NCI-H69 (cell line): ENCODE data around the gene CREG2.
A peak's percentile ranks its signal among the peaks of the same experiment; 100 is the strongest.
"Not testable (repeated sequence)": the region's sequence is repeated elsewhere in the genome, so short reads cannot be mapped to it uniquely, and the experiment has no call there.

Experiments
- DNase-seq: peaks from one replicate; lab custom pipeline; 2025; lab: John Stamatoyannopoulos, UW

Gene CREG2

GRCh38 chr2:101342625-101343008 lies 44.7 kb downstream of the CREG2 start:
- DNase-seq, result no peak

- DNase-seq, result peak; percentile 50
Observed at GRCh38 chr2:101341901-101342624, 45.2 kb downstream of the CREG2 start.

- DNase-seq, result no peak
Observed at GRCh38 chr2:101341421-101341820, 45.9 kb downstream of the CREG2 start.

DNA sequence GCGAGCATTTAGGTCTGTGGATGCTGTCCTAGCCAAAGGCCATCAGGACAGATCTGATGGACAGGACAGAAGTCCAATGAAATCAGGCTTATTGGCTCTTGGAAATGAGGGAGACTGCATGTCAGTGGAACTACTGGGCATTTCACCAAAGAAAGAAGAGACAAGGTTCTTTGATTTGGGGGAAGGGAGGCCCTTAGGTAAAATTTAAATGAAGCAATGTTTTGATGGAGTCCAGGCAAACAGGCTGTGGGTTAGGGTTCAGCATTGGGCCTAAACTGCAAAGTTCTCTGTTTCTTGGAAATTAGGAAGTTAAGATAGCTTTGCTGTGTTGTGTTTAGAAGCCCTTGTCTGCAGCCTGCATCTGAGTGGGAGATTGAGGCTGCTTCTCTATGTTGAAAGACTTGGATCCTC lies 47.2 kb downstream of the CREG2 start:
- peak; percentile 0 for DNase-seq

GRCh38 chr2:101339266-101339880 lies 47.9 kb downstream of the CREG2 start:
- no peak for DNase-seq

DNA sequence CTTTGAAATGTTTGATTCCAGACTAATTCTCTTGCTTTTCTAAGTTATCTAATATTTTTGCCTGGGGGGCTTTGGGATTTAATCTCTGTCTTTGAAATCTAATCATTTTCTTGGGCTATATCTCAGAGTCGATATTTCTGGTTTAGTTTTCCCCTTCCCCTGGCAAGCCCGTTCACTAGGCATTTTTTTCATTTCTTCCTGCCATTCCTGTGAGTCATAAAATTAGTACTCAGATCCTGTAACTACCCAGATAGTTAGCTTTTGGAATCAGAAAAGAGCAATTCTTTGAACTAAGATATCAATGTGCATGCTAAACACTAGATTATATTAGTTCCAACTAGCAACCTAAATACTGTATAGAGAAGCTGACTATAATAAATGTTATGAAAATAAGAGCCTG lies 49.4 kb downstream of the CREG2 start:
- DNase-seq, result no peak

DNA sequence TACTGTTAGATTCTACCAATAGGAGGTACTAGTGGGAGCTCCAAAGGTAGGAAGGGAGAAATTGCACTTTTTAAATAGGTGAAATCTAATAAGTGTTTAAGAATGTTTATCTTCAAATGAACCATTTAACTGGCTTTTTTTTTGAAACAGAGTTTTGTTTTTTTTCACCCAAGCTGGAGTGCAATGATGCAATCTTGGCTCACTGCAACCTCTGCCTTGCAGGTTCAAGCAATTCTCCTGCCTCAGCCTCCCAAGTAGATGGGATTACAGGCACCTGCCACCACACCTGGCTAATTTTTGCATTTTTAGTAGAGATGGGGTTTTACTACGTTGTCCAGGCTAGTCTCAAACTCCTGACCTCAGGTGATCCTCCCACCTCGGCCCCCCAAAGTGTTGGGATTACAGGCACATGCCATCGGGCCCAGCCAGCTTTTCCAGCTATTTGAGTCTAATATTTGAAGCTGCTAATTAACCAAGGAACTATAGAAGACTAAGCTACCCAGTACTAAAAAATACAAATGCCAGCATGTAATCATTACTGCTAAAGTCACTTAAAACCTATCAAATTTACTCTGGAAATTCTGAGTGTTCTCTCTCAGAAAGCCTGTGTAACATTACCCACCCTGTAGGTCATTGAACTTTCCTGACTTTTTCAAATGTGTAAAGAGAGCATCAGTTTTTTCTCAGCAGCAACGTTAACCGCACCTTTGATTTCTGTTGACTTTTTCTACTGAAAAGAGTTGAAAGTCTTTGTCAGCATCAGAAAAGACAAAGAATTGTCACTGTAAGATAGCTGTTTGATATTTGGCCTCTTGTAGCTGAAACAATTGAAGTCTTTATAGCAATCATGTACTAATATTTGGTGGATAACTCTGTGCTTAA lies 54.2 kb downstream of the CREG2 start:
- no peak for DNase-seq

DNA sequence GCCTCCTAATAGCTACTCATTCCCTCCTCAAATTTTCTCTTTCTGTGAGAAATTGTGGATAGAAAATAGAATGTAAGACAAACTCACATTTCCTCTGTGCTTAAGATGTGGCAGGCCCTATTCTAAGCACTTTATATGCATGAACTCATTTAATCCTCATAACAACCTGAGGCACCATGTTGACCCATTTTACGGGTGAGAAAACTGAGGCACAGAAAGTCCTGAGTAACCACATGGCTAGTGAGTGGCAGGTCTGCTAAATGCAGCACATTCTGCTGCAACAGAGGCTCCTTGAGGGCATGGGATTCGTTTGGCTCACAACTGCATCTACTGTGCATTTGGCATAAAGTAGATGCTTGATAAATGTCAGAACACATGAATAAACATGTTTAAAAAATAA lies 56.1 kb downstream of the CREG2 start:
- no peak for DNase-seq

DNA sequence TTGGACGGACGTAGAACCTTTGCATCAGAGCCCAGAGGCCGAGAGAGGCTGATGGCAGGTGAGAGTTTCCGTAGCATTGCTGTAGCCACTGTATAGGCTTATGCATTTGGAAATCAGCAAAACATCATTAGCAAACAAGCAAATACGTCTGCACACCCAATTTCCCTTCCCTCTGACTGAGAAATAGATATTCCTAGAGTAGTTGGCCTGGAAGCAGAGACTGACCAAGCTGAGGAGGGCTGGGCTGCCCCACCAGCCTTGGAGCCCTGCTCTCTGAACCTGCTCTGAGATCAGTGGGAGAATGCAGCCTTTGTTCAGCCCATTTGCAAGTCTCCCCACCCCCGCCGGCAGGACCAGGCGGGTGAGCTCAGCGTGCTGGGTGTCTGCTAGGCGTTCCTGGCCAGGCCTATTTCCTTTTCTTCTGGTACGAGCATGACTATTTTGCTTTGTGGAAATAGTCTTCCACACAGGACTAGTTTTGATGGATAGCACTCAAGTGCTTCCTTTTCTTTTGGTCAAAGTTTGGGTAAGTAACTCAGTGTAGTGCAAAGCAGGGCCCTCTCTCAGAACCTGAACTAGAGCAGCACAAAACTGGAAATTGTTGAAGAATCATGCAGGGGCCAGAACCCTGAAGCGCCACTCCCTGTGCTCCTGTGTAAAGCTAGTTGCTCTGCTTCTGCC lies 56.9 kb downstream of the CREG2 start:
- no peak for DNase-seq

DNA sequence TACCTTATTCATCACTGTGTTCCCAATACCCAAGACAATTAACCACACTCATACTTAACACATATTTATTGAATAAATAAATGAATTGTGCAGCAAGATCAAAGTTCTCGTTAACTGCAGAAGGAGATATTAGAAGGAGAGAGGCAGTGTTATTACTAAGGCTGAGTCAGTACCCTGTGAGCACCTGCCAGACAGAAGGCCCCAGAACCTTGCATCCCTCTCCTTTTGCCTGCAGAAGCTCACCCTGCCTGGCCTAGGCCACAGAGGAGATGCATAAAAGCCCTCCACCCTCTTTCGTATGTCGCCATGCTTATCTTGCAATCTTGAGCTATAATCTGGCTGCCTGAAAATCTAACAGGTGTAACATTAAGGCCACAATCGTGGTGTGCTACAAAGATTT lies 58.3 kb downstream of the CREG2 start:
- DNase-seq, result no peak

- DNase-seq, result peak; percentile 11
Observed at GRCh38 chr2:101328474-101329007, 58.8 kb downstream of the CREG2 start.

GRCh38 chr2:101327863-101328394 lies 59.4 kb downstream of the CREG2 start:
- DNase-seq, result no peak

- DNase-seq, result no peak
Observed at GRCh38 chr2:101325425-101325824, 61.9 kb downstream of the CREG2 start.

- not testable (repeated sequence) for DNase-seq
Observed at GRCh38 chr2:101316568-101316967, 70.7 kb downstream of the CREG2 start.

- no peak for DNase-seq
Observed at GRCh38 chr2:101311696-101312017, 75.6 kb downstream of the CREG2 start.

DNA sequence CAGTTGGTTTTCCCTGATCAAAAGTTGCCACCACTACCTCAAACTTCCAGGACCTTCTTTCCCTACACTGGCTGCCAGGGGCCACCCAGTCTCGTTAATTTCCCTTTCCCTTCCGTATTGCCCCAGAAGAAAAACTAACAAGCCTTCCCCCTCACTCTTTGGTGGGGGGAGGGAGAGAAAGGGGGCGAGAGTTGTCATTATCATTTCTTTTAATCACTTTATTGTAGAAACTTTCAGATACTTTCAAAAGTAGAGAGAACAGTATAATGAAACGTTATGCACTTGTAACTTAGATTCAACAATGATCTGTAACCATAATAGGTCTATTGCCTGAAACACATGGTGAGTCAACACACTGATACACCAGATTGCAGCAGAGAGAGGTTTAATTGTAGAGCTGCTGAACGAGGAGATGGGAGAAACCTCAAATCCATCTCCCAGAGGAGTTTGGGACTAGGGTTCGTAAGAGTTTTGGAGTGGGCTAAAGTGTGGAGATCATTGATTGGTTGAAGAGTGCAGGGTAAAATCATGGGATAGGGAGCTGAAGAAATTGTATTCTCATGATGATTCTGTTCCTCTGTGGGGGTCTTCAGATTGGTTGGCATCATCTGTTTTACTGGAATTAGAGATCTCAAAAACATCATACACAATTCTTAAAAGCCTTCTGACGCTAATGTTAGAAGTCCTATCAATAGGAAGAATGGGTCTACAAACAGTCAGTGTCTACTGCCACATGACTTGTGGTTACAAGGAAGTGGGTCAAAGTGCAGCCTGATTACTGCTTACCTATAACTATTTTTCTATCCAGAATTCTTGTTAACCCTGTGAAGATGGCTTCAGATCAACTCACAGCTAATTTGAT lies 76.2 kb downstream of the CREG2 start:
- DNase-seq, result no peak

DNA sequence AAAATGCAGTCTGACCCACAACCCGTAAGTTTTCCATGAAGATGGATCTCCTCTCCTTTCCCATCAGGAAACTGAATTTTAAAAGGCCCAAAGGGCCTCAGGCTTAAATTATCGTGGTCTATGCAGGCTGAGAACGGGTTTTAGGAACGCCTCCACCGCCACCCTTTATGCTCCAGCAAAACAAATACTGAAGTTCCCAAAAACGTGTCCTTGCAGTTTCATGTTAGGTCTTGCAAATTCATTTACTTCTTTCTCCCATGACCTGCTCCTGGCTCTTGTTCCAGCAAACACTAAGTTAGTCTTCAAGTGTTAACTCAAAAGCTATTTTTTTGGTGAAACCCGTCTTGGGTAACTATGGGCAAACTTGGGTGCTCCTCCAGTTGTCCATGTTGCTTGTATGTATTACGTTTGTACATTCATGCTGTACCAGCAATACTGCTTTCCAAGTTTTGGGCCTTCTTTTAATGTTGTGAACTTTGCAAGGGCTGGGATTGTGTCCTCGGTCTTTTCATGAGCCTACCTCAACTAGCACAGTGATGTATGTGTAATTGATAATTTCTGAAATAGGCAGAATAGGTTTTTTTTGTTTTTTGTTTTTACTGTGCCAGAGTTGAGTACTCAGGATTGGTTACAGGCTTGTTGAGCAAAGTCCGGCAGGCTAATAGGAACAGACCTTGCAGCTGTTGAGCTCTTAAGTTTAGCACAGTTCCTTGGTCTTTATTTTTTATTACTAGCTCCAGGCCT lies 77.0 kb downstream of the CREG2 start:
- DNase-seq, result no peak

DNA sequence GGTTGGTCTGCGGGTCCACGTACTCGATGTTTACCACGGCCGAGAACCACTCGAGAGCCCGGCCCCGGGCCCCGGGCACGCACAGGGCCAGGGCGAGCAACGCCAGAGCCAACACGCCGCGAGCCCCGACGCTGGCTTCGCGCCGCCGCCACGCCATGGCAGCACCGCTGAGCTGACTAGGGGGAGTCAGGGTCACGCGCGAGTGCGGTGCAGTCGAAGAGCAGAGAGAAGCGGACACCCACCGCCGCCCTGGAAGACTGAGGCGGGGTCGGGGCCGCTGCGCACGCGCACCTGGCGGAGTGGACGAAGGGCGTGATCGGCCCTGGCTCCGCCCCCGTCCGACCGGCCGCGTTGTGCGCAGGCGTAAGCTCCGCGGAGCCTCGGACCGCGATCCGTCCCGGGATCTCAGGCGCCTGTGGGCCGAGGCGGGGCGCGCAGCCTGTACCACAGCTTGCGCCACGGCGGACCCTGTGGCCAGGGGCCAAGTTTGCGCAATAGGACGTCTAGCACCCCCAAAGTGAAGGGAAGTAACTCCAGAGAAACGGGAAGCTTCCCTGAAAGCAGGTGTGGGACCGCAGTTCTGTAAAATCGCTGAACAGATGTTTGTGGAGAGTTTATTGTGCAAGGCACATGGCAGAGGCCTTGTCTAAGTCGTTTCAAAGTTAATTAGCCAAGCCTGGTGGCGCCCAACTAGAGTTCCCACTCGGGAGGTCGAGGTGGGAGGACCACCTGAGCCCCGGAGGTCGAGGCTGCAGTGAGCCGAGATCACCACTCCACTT lies 78.7 kb downstream of the CREG2 start, which contains the start of gene RNF149:
RNF149 (minus strand) TSS at position 270 of the 779 bp plus-strand sequence; CDS start at position 157, 113 bp downstream.
- DNase-seq, result peak; percentile 86

DNA sequence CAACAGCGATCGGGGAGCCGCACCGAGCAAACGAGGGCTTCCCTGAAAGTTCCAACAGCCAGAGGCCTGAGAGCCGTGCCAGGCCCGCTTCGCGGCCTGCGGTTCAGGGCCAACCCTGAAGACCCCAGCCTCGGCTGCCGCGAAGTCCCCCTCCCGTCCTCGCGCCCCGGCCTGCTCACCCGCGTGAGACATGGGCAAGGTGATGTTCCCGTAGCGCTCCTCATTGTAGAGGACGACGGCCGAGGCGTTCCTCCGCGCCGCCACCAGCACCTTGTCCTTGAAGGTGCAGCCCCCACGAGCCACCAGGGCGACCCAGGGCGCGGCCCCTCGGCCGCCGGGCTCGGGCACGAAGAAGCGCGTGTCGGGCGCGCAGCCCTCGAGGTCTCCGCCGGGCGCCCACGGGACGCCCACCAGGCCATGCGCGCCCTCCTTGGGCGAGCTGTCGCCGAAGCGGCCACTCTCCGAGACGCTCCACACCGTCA lies 79.3 kb downstream of the CREG2 start:
- peak; percentile 54 for DNase-seq
